Stimulated activated CD4-positive, alpha-beta T cell treated with anti-CD3 and anti-CD28 coated beads, Interleukin-1b, Interleukin-23, amount 100 ng/mL, for 1 hour (primary cell): ENCODE measurements around the gene ZNF467.

Experiments
- DNase-seq, 2 donors: peaks; one replicate each; pipeline ENCODE4 v3.0.0-alpha.2; 2020; ENCODE audit warnings: low read depth in 2 of 2

ZNF467 gene, protein sequence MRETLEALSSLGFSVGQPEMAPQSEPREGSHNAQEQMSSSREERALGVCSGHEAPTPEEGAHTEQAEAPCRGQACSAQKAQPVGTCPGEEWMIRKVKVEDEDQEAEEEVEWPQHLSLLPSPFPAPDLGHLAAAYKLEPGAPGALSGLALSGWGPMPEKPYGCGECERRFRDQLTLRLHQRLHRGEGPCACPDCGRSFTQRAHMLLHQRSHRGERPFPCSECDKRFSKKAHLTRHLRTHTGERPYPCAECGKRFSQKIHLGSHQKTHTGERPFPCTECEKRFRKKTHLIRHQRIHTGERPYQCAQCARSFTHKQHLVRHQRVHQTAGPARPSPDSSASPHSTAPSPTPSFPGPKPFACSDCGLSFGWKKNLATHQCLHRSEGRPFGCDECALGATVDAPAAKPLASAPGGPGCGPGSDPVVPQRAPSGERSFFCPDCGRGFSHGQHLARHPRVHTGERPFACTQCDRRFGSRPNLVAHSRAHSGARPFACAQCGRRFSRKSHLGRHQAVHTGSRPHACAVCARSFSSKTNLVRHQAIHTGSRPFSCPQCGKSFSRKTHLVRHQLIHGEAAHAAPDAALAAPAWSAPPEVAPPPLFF

DNA sequence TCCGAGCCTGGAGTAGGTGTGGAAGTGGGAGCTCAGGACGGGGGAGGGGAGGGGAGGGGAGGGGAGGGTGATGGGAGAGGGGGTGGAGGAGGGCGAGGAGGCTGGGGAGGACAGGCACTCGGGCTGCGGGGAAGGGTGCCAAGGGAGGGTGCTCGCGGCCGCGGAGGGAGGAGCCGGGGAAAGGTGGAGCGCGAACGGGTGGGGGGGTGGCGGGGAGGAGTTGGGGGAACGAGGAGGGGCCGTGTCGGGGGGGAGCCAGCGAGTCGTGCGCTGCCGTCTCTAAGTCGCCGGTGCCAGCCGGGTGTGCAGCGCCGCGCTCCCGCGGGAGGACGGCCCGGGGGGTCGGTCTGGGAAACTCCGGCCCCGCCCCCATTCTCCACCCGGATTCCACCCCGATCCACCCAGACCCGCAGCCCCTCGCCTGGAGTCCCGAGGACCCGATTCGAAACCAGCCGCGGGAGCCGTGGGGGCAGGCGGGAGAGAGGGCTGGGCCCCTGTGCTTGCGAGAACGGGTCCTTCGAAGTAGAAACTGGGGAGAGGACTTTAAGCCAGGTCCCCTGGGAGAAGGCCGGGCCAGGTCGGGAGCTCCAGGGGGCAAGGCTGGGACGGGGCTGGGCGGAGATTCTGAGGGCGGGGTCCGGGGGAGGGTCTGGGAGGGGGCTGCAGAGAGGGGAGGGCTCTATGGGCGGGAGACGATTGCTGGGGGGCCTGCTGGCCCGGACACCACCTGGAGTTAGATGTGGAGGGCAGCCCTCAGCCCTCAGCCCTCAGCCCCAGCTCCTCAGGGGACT lies at the start of gene ZNF467:
Gene ZNF467, minus strand, starts transcription at position 143 of the 791 bp plus-strand sequence. CDS start 2,556 bp downstream, outside the sequence.
- no peak for DNase-seq

DNA sequence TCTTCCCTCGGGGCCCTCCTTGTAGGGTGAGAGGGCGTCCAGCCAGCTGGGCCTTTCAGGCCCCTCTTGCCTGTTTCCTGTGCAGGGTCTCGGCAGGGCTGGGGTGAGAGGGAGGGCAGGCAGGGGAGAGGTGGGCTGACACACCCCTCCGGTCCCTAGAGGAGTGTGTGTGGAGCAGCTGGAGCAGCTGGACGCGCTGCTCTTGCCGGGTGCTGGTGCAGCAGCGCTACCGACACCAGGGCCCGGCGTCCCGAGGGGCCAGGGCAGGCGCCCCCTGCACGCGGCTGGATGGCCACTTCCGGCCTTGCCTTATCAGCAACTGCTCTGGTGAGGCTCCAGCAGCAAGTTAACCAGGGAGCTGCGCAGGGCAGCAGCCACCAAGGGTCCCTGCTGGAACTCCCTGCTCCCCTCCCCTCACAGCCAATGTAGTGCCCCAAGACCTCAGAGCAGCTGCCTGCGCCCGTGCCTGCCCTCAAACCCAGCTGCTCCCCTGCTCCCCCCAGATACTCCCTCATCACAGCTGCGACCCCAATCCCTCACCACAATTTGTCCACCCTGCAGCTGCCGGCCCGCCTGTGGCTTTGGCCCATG lies 49.1 kb upstream of the ZNF467 start:
- no peak for DNase-seq

DNA sequence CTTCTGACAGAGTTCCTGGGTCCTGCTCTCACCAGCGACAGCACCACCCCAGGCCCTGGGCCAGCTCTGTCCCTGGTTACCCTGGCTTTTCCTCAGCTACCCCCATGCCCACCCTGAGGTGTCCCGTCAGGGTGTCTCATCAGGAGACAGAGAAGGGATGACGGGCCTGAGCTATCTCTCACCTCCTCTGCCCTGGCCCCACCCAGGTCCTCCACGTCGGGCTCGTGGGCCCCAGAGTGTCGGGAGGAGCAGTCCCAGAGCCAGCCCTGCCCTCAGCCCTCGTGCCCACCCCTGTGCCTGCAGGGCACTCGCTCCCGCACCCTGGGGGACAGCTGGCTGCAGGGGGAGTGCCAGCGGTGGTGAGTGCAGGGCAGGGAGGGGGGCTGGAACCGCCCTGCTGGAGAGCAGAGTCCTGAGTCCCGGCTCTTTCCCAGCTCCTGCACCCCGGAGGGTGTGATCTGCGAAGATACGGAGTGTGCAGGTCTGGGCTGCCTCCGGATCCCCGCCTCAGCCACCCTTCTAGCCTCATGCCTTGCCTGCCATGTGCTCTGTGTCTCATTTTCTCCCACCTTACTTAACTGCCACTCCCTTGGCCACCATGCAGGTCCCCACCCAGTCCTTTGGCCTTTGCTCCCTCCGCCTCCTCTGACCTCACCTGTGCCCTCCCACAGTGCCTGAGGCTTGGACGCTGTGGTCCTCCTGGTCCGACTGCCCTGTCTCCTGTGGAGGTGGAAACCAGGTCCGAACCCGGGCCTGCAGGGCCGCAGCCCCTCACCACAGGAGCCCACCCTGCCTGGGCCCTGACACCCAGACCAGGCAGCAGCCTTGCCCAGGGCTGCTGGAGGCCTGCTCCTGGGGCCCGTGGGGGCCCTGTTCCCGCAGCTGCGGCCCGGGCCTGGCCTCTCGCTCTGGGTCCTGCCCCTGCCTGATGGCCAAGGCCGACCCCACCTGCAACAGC lies 48.1 kb upstream of the ZNF467 start:
- DNase-seq = no peak

DNA sequence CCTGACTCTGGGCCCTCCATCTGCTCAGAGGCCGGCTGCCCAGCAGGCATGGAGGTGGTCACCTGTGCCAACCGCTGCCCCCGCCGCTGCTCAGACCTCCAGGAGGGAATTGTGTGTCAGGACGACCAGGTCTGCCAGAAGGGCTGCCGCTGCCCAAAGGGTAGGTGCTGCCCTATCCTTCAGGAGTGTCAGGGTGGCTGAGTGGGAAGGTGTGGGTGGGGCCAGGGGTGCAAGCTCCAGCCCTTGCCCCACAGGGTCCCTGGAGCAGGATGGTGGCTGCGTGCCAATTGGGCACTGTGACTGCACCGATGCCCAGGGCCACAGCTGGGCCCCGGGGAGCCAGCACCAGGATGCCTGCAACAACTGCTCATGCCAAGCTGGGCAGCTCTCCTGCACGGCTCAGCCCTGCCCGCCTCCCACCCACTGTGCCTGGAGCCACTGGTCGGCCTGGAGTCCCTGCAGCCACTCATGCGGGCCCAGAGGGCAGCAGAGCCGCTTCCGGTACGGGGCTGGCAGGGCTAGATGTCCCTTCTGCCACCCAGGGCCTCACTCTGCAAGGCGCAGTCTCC lies 47.3 kb upstream of the ZNF467 start:
- no peak for DNase-seq

DNA sequence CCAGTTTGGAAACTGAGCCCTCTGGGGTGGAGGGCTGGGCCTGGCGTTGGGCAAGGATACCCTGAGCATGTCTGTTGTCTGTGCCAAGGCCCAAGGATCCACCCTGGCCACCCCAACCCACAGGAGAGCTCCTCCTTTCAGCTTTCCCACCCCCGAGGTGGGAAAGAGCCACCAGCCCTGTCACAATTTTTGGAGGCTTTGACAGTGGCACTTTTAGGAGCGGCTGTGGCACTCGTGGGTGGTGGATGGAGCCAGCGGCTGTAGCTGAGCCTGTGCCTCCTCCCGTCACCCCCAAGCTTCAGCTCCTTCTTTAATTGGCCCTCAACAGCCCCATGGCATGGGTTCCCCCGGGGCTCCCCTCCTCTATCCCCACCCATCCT lies 46.6 kb upstream of the ZNF467 start:
- no peak for DNase-seq

DNA sequence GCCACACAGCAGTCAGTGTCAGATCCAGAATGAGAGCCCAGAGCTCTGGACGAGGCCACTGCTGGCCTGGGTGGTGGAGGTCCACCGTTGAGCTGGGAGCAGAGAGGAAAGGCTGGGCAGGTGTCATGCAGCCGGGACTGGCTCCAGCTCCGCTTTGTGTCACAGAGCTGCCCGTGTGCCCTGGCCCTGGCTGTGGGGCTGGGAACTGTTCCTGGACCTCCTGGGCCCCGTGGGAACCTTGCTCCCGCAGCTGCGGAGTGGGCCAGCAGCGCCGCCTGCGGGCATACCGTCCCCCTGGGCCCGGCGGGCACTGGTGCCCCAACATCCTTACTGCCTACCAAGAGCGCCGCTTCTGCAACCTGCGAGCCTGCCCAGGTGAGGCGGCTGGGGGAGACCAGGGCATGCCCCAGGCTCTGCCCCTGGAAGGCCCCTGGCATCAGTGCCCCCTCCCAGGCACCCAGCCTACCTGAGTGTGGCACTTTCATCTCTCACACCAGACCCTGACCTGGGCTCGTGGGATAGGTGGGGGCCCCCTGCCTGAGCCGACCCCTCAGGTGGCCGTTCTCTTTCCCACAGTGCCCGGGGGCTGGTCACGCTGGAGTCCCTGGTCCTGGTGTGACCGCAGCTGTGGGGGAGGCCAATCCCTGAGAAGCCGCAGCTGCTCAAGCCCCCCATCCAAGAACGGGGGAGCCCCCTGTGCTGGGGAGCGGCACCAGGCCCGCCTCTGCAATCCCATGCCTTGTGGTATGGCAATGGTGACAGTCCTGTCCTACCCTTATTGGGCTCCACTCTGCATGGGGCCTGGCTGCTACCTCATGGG lies 46.0 kb upstream of the ZNF467 start:
- DNase-seq = no peak

DNA sequence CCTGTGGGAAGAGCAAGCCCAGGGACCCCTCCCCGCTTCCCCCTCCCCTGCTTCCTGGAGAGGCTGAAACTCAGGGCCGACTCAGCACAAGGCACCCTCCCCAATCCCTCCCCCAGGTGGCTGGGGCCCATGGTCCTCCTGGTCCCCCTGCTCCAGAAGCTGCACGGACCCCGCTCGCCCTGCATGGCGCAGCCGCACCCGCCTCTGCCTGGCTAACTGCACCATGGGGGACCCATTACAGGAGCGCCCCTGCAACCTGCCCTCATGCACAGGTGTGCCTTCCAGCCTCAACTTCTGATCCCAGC lies 45.1 kb upstream of the ZNF467 start:
- DNase-seq = no peak

DNA sequence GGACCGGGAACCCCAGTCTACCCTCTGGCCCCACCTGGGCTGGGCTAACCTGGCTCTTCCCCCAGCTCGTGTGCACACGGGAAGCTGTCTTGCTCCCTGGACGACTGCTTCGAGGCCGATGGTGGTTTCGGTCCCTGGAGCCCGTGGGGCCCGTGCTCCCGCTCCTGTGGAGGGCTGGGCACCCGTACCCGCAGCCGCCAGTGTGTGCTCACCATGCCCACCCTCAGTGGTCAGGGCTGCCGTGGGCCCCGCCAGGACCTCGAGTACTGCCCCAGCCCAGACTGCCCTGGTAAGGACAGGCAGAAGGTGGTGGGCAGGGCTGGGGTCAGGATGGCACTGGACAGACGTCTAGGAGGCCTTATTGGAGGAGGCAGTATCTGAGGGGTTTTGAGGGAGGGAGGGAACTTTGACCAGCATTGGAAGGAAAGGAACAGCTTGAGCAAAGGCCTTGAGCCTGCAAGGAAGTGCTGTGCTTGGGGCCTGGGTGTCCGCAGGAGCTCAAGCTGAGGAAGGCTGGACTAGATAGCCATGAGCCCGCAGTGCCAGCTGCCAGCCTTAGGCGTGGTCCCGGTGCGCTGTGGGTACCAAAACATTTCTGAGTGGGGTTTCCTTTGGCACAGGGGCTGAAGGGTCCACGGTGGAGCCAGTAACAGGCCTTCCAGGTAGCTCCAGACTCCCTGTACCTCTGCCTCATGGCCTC lies 44.6 kb upstream of the ZNF467 start:
- no peak for DNase-seq

DNA sequence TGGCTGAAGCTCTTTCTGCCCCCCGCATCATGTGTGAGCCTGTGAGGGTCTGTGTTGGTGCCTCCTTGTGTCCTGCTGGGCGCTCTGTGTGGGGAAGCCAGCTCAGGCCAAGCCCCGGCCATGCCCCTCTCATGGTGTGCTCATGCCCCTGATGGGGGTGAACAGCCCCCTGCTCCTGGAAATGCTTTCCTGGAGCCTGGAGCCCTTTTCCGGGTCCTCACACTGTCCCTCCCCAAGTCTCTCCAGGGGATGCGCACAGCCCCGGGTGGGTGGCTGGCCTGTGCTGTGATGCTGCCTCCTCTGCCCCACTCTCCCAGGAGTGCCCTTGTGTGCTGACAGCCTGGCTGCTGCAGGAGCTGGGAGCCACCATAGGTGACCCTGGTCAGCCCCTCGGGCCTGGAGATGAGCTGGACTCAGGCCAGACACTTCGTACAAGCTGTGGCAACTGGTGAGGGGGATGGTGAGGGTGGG lies 43.9 kb upstream of the ZNF467 start:
- no peak for DNase-seq

DNA sequence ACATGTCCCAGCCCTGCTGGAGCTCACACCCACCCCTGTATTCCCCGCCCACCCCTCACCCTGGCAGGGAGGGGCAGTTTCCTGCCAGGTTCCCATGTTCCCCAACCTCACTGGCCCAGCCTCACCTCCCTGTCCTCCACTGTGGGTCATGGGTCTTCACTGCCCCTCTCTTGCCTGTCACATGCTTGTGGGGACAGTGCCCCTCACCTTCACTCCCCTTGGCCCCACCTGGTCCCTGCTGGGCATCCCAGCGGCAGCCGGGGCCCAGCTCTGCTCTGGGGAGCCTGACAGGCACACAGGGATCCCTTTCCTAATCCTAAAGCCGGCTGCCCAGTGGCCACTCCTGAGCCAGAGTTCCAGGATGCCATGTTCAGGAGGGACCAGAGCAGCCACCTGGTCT lies 43.4 kb upstream of the ZNF467 start:
- no peak for DNase-seq

DNA sequence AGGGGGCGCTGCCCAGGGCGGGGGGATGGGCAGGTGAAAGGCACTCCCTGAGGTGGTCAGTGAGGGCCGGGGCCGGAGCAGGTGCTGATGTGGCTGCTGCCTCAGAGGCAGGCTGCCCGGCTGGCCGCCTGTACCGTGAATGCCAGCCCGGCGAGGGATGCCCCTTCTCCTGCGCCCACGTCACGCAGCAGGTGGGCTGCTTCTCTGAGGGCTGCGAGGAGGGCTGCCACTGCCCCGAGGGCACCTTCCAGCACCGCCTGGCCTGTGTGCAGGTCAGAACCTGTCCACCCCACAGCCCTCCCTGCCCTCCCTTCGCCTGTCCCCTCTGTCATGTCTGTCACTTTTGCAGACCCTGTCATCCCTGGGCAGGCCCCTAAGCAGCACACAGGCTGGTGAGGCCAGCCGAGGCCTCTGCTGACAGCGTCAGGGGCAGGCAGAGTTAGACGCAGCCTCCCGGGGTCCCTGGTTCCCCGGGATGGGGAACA lies 42.9 kb upstream of the ZNF467 start:
- DNase-seq = no peak

DNA sequence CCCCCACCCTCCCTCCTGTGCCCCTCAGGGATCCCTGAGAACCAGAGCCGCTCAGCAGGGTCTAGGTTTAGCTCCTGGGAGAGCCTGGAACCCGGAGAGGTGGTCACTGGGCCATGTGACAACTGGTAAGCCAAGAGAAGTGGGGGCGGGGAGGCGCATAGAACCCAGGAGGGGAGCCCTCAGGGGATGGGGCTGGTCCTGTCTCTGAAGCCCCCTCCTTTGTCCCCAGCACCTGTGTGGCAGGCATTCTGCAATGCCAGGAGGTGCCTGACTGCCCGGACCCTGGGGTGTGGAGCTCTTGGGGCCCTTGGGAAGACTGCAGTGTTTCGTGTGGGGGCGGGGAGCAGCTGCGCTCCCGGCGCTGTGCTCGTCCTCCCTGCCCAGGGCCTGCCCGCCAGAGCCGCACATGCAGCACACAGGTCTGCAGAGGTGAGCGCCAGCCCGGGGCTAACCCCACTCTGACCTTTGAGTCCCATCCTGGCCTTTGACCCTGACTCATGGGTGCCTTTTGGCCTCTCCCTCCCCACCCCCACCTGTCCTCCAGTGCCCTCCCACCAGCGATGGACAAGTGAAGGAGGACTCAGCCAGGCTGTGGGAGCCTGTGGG lies 42.4 kb upstream of the ZNF467 start:
- DNase-seq = no peak

DNA sequence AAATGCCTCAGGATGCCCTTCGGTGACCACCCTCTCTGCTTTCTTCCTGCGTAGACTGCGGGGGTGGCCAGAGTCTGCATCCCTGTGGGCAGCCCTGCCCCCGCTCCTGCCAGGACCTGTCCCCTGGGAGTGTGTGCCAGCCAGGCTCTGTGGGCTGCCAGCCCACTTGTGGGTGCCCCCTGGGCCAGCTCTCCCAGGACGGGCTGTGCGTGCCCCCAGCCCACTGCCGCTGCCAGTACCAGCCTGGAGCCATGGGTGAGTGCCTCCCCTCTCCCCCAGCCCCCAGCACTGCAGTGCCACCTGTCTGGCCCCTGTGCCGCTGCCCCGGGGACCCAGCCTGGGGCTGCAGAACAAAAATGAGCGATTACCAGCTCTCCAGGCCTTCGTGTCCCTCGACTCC lies 41.7 kb upstream of the ZNF467 start:
- DNase-seq = no peak

DNA sequence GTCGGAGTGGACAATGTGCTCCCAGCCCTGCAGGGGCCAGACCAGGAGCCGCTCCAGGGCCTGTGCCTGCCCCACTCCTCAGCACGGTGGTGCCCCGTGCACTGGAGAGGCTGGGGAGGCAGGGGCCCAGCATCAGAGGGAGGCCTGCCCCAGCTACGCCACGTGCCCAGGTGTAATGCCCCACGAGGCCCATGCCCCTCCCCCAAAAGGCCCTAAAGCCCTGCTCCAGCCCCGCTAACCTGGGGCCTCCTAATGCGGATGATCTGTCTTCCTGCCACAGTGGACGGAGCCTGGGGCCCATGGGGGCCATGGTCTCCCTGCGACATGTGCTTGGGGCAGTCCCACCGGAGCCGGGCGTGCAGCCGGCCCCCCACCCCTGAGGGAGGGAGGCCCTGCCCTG lies 41.1 kb upstream of the ZNF467 start:
- DNase-seq = no peak

DNA sequence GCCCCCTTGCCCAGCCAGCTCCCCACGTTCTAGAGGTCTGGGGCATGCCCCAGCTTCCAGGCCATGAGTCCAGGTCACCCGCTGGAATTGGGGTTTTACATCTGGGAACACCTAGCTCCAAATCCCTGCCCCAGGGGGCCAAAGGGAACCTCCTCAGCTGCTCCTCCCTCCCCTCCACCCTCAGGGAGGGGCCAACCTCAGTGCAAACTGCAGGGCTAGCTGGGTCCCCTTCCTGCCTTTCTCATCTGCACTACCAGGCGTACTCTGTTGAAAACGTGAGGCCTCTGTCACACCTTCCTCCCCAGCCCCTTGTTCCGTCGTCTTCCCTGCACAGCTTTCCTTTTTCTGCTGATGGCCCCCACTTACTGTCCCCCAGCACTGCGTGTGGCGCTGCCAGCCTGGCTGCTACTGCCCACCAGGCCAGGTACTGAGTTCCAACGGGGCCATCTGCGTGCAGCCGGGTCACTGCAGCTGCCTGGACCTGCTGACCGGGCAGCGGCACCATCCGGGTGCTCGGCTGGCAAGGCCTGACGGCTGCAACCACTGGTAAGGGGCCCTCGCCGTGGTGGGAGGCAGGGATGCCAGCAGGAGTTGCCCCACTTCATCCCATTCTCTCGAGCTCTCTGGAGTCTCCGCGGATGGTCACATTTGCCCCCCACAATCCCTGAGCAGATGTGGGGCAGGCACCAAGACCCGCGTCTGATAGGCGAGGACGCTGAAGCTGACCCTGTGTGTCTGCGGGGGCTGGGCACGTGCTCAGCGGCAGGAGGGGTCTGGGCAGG lies 40.1 kb upstream of the ZNF467 start:
- no peak for DNase-seq

DNA sequence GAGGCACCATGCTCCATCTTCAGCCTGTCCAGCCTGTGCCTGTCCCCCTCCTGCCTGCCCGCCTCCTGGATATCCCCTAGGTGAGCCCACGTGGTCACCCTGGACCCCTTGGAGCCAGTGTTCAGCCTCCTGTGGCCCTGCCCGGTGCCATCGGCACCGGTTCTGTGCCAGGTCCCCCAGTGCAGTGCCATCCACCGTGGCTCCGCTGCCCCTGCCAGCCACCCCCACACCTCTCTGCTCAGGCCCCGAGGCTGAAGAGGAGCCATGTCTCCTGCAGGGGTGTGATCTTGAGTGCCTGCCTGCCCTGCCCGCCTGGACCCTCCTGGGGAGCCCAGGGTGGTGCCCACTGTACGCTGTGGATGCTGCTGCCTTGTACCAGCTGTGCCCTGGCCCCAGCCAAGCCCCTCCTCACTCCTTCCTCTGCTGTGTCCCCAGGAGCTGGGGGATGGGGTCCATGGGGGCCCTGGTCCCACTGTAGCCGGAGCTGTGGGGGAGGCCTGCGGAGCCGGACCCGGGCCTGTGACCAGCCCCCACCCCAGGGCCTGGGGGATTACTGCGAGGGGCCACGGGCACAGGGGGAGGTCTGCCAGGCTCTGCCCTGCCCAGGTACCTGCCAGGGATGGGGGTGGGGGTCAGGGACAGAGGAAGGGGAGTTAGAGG lies 38.6 kb upstream of the ZNF467 start:
- no peak for DNase-seq

DNA sequence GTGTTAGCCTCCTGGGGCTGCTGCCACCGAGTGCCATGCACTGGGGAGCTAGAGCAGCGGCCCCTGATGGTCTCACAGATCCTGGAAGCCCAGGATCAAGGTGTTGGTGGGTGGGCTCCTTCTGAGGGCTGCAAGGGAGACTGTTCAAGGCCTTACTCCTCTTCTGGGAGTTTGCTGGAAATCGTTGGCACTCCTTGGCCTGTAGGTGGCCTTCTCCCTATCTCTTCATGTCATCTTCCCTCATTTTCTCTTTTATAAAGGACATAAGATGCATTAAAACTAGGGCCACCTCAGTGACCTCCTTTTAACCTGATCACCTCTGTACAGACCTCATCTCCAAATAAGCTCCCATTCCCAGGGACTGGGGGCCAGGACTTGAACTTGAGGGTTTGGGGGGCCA lies 37.8 kb upstream of the ZNF467 start:
- DNase-seq = no peak

DNA sequence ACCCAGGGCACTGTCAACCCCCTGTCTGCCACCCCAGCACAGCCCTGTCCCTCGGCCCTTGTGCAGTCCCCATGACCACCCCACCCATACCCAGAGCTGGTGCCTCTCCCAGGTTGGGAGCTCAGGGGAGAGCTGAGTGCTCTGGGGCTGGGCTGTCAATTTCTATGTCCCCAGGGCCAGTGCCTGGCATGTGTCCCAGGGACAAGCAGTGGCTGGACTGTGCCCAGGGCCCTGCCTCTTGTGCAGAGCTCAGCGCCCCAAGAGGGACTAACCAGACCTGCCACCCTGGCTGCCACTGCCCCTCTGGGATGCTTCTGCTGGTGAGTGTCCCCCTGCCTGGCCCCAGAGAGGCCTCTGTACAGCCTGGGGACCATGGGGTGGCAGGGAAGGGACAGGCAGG lies 35.8 kb upstream of the ZNF467 start:
- DNase-seq = no peak
